Colonic mucosa (tissue), 4 donors: Measurements from ENCODE around the gene ABCC10. TPM values are rescaled to one million over a fixed set of nuclear protein-coding genes. Genes with fewer than 3 reads are reported as not detected.
"Not testable (repeated sequence)": the region's sequence is repeated elsewhere in the genome, so short reads cannot be mapped to it uniquely, and the experiment has no call there.

ENCODE experiments used
- DNase-seq: peaks from one replicate; pipeline ENCODE4 v3.0.0-alpha.2; 2020
- H3K27ac ChIP-seq: fragments of 200-600 bp; one replicate; pipeline ENCODE4 v1.8.0; 2021
- H3K27me3 ChIP-seq: fragments of 200-600 bp; one replicate; pipeline ENCODE4 v1.8.0; 2021
- H3K36me3 ChIP-seq: fragments of 200-600 bp; one replicate; pipeline ENCODE4 v1.8.0; 2021
- H3K4me1 ChIP-seq: fragments of 200-600 bp; one replicate; pipeline ENCODE4 v1.8.0; 2021; ENCODE audit warnings: mild to moderate bottlenecking
- H3K4me3 ChIP-seq: fragments of 200-600 bp; one replicate; pipeline ENCODE4 v1.8.0; 2021
- H3K9ac ChIP-seq, 2 donors: one replicate each; pipeline ENCODE4 v1.7.0; 2013; ENCODE audit warnings: control low read depth in 2 of 2, low read depth in 2 of 2, low read length in 2 of 2
- H3K9me3 ChIP-seq: fragments of 200-600 bp; one replicate; pipeline ENCODE4 v1.8.0; 2021
- CTCF ChIP-seq: fragments of 200-600 bp; IDR thresholded peaks from one replicate; pipeline ENCODE4 v1.8.0; 2022; ENCODE audit warnings: antibody characterized with exemption, mild to moderate bottlenecking
- intact Hi-C: fragments of 100-400 bp; cut with DNase I; formaldehyde crosslinking; loops from one replicate; pipeline ENCODE4 v1.14.1; 2022
- total RNA-seq, 2 donors: library from RNA; stranded (reverse); fragmentation: NEBNext Ultra II Directional in 1 of 2; extraction: Animal tissue kit (Norgen Biotek cat#: 25700) in 1 of 2; gene quantifications; one replicate each; pipeline ENCODE4 v1.2.1, GENCODE V29; 2021
- donor health status: healthy.
- donor health status: DM: no; HTN: no; CAD: no.
- donor health status: DM: no; HTN: no; CAD: no.

ABCC10 gene
- total RNA-seq, 2 donors from 2014 or later = 22.9 to 33.9 TPM

GRCh38 chr6:43402820-43403219 lies 24.5 kb upstream of the ABCC10 start:
- Histone ChIP-seq H3K9ac (no peak overlapping the region), H3K27ac (no peak overlapping the region), H3K4me3 (no peak overlapping the region), H3K27me3 (no peaks in the 10 kb centered on the region), H3K4me1 (no peaks in the 10 kb centered on the region), H3K36me3 (no peaks in the 10 kb centered on the region), H3K9me3 (no peaks in the 10 kb centered on the region)
- intact Hi-C loops = no loop called here
- DNase-seq = no peak
- TF ChIP-seq CTCF = no peak

- Histone ChIP-seq H3K36me3 (no peaks in the 10 kb centered on the region), H3K27me3 (no peaks in the 10 kb centered on the region), H3K9me3 (no peaks in the 10 kb centered on the region), H3K4me1 (no peaks in the 10 kb centered on the region), H3K9ac (no peak overlapping the region), H3K27ac (no peak overlapping the region), H3K4me3 (no peak overlapping the region)
- intact Hi-C loops = no loop called here
- TF ChIP-seq CTCF = no peak
- DNase-seq = no peak
Measured at GRCh38 chr6:43405354-43405753, 22.0 kb upstream of the ABCC10 start.

- H3K4me3 ChIP-seq = no peak overlapping the region
- no peak for DNase-seq
- H3K9ac ChIP-seq = no peak overlapping the region
- H3K36me3 ChIP-seq = no peaks in the 10 kb centered on the region
- H3K4me1 ChIP-seq = no peaks in the 10 kb centered on the region
- no peaks in the 10 kb centered on the region for H3K27me3 ChIP-seq
- intact Hi-C loops = no loop called here
- H3K27ac ChIP-seq = no peak overlapping the region
- no peaks in the 10 kb centered on the region for H3K9me3 ChIP-seq
- TF ChIP-seq CTCF = no peak
Measured at GRCh38 chr6:43407296-43407695, 20.0 kb upstream of the ABCC10 start.

- no peak for DNase-seq
- Histone ChIP-seq H3K9ac (no peak overlapping the region), H3K27ac (no peak overlapping the region), H3K9me3 (no peaks in the 10 kb centered on the region), H3K4me1 (no peaks in the 10 kb centered on the region), H3K36me3 (no peaks in the 10 kb centered on the region), H3K27me3 (no peaks in the 10 kb centered on the region), H3K4me3 (no peak overlapping the region)
- TF ChIP-seq CTCF = no peak
- intact Hi-C loops = no loop called here
Measured at GRCh38 chr6:43408259-43408658, 19.1 kb upstream of the ABCC10 start.

- intact Hi-C loops, DNase-seq, H3K4me3 ChIP-seq, H3K9ac ChIP-seq, H3K27ac ChIP-seq, H3K27me3 ChIP-seq, H3K9me3 ChIP-seq, H3K36me3 ChIP-seq, H3K4me1 ChIP-seq: not testable (repeated sequence)
Measured at GRCh38 chr6:43410776-43411175, 16.6 kb upstream of the ABCC10 start.

GRCh38 chr6:43412541-43412940 lies 14.8 kb upstream of the ABCC10 start:
- no peaks in the 10 kb centered on the region for H3K27me3 ChIP-seq
- intact Hi-C loops = no loop called here
- no peaks in the 10 kb centered on the region for H3K36me3 ChIP-seq
- H3K4me1 ChIP-seq = no peaks in the 10 kb centered on the region
- H3K9ac ChIP-seq = no peak overlapping the region
- no peak for DNase-seq
- no peak overlapping the region for H3K4me3 ChIP-seq
- H3K27ac ChIP-seq = no peak overlapping the region
- no peaks in the 10 kb centered on the region for H3K9me3 ChIP-seq
- TF ChIP-seq CTCF = no peak
